CD4-positive, alpha-beta T cell treated with Interleukin-15 for 4 hours (primary cell): ENCODE data around the gene MAGI1.
"Not testable (repeated sequence)": the region's sequence is repeated elsewhere in the genome, so short reads cannot be mapped to it uniquely, and the experiment has no call there.

Experiments used
- DNase-seq: peaks from one replicate; pipeline ENCODE4 v3.0.0-alpha.2; 2020; ENCODE audit warnings: low spot score

The MAGI1 gene

GRCh38 chr3:65560133-65560532, 478.6 kb downstream of the MAGI1 start:
- no peak for DNase-seq

- no peak for DNase-seq
Measured at GRCh38 chr3:65559643-65560042, 479.1 kb downstream of the MAGI1 start.

- no peak for DNase-seq
Measured at GRCh38 chr3:65558826-65559225, 479.9 kb downstream of the MAGI1 start.

GRCh38 chr3:65557899-65558564, 480.7 kb downstream of the MAGI1 start:
- no peak for DNase-seq

GRCh38 chr3:65556934-65557577, 481.7 kb downstream of the MAGI1 start:
- DNase-seq, result no peak

GRCh38 chr3:65552434-65552833, 486.3 kb downstream of the MAGI1 start:
- DNase-seq, result no peak

- DNase-seq, result no peak
Measured at GRCh38 chr3:65551945-65552344, 486.8 kb downstream of the MAGI1 start.

- no peak for DNase-seq
Measured at GRCh38 chr3:65550137-65550536, 488.6 kb downstream of the MAGI1 start.

GRCh38 chr3:65549626-65549959, 489.1 kb downstream of the MAGI1 start:
- no peak for DNase-seq

- DNase-seq, result no peak
Measured at GRCh38 chr3:65548848-65549625, 489.7 kb downstream of the MAGI1 start.

- DNase-seq, result no peak
Measured at GRCh38 chr3:65545429-65545828, 493.3 kb downstream of the MAGI1 start.

- not testable (repeated sequence) for DNase-seq
Measured at GRCh38 chr3:65543391-65543790, 495.3 kb downstream of the MAGI1 start.

GRCh38 chr3:65540666-65541065, 498.1 kb downstream of the MAGI1 start:
- DNase-seq, result no peak

GRCh38 chr3:65539616-65540015, 499.1 kb downstream of the MAGI1 start:
- DNase-seq, result no peak

GRCh38 chr3:65538101-65538500, 500.6 kb downstream of the MAGI1 start:
- DNase-seq, result no peak

GRCh38 chr3:65537109-65537508, 501.6 kb downstream of the MAGI1 start:
- DNase-seq, result no peak

- no peak for DNase-seq
Measured at GRCh38 chr3:65535260-65535659, 503.5 kb downstream of the MAGI1 start.

GRCh38 chr3:65534805-65535204, 503.9 kb downstream of the MAGI1 start:
- no peak for DNase-seq

- no peak for DNase-seq
Measured at GRCh38 chr3:65532749-65533148, 506.0 kb downstream of the MAGI1 start.

GRCh38 chr3:65532215-65532614, 506.5 kb downstream of the MAGI1 start:
- DNase-seq, result no peak

GRCh38 chr3:65531499-65531898, 507.2 kb downstream of the MAGI1 start:
- DNase-seq, result no peak

- no peak for DNase-seq
Measured at GRCh38 chr3:65526656-65527055, 512.1 kb downstream of the MAGI1 start.

- no peak for DNase-seq
Measured at GRCh38 chr3:65524584-65524983, 514.1 kb downstream of the MAGI1 start.
